ENCODE measurements around the gene PIGP.

The PIGP gene

GRCh38 chr21:37026499-37026898, 46.4 kb downstream of the PIGP start:
- ChIA-PET CTCF (interaction anchor here (1.0 to 1.8 kb wide), 4 partner anchors 12 to 50 kb away, joined by 3 to 6 read pairs (median 4); no protein-coding TSS in a partner anchor), POLR2A (interaction anchor here (0.8 kb wide), 1 partner anchor 23 kb away, joined by 3 read pairs; no protein-coding TSS in a partner anchor)
- H3K27me3 ChIP-seq (replicated peaks in 2 of 5; ENCODE audit: control insufficient read depth in 4 of 5, insufficient read depth in 5 of 5, low read length in 4 of 5): peaks cover 0 to 3% (median 0%) of the 10 kb centered on the region in 5 experiments
- H3K4me1 ChIP-seq (ENCODE audit: control extremely low read depth in 1 of 4, control insufficient read depth in 4 of 4, insufficient read depth in 4 of 4, low read length in 3 of 4): no peaks in the 10 kb centered on the region
- WGBS (ENCODE audit: insufficient coverage): 85% methylated on average over 2 of the region's 4 CpGs
- H3K9me3 ChIP-seq (ENCODE audit: control extremely low read depth in 1 of 5, control insufficient read depth in 4 of 5, insufficient read depth in 2 of 5, low read depth in 1 of 5, low read length in 4 of 5): no peaks in the 10 kb centered on the region
- H3K4me3 ChIP-seq (ENCODE audit: control insufficient read depth in 1 of 7, extremely low read depth in 1 of 7, insufficient read depth in 4 of 7, low read depth in 2 of 7, low read length in 6 of 7): no peak overlapping the region
- DNase-seq: no peak
- H3K27ac ChIP-seq (ENCODE audit: insufficient read depth in 1 of 2, low read depth in 1 of 2, low read length in 2 of 2, poor library complexity in 1 of 2, severe bottlenecking in 2 of 2): no peak overlapping the region
- H3K36me3 ChIP-seq (ENCODE audit: control insufficient read depth in 4 of 4, insufficient read depth in 4 of 4, low read length in 3 of 4): no peaks in the 10 kb centered on the region

GRCh38 chr21:37017951-37018679, 54.8 kb downstream of the PIGP start:
- POLR2A ChIA-PET: no interaction called here
- no peak for DNase-seq
- Histone ChIP-seq H3K4me3 (ENCODE audit: control insufficient read depth in 1 of 7, extremely low read depth in 1 of 7, insufficient read depth in 4 of 7, low read depth in 2 of 7, low read length in 6 of 7) (no peak overlapping the region), H3K4me1 (ENCODE audit: control extremely low read depth in 1 of 4, control insufficient read depth in 4 of 4, insufficient read depth in 4 of 4, low read length in 3 of 4) (no peaks in the 10 kb centered on the region), H3K27ac (ENCODE audit: insufficient read depth in 1 of 2, low read depth in 1 of 2, low read length in 2 of 2, poor library complexity in 1 of 2, severe bottlenecking in 2 of 2) (no peak overlapping the region), H3K9me3 (ENCODE audit: control extremely low read depth in 1 of 5, control insufficient read depth in 4 of 5, insufficient read depth in 2 of 5, low read depth in 1 of 5, low read length in 4 of 5) (no peaks in the 10 kb centered on the region), H3K27me3 (replicated peaks in 2 of 5; ENCODE audit: control insufficient read depth in 4 of 5, insufficient read depth in 5 of 5, low read length in 4 of 5) (peaks cover 0 to 2% (median 0%) of the 10 kb centered on the region in 5 experiments), H3K36me3 (ENCODE audit: control insufficient read depth in 4 of 4, insufficient read depth in 4 of 4, low read length in 3 of 4) (no peaks in the 10 kb centered on the region)
- 91% methylated on average over 12 of the region's 13 CpGs for WGBS (ENCODE audit: insufficient coverage)
- CTCF ChIA-PET: interaction anchor here (1.1 kb wide), 1 partner anchor 28 kb away, joined by 4 read pairs; no protein-coding TSS in a partner anchor
